ENCODE measurements around the gene TJP1. TPM values are rescaled to one million over a fixed set of nuclear protein-coding genes. Genes with fewer than 3 reads are reported as not detected.
"Not testable (repeated sequence)": the region's sequence is repeated elsewhere in the genome, so short reads cannot be mapped to it uniquely, and the experiment has no call there.

TJP1 gene
- total RNA-seq, 4 donors from 2014 or later: 69.6 to 142 (median 119) TPM

- no peak for TF ChIP-seq CTCF (IDR thresholded peaks at IDR 0.05)
- no peaks in the 10 kb centered on the region for H3K9me3 ChIP-seq
- intact Hi-C loops (cut with DNase I): no loop called here
- 56 to 62% methylated on average over 3 of the region's 3 CpGs for WGBS, 2 donors
- H3K4me3 ChIP-seq: no peak overlapping the region
- no peak for DNase-seq
- peaks cover 0 to 36% (median 6%) of the 10 kb centered on the region in 3 donors for H3K4me1 ChIP-seq
- no peaks in the 10 kb centered on the region for H3K27me3 ChIP-seq
- peaks cover 4 to 97% (median 7%) of the 10 kb centered on the region in 3 donors for H3K36me3 ChIP-seq
- H3K27ac ChIP-seq: peak overlapping the region in 2 of 4 donors; percentile 4 to 34
Observed at GRCh38 chr15:29736012-29736743, 86.1 kb downstream of the TJP1 start.

GRCh38 chr15:29734917-29735572 is 87.2 kb downstream of the TJP1 start:
- WGBS, 2 donors: 44 to 54% methylated on average over 5 of the region's 5 CpGs
- no peak overlapping the region for H3K27ac ChIP-seq
- H3K4me3 ChIP-seq: no peak overlapping the region
- peaks cover under 1 to 97% (median 6%) of the 10 kb centered on the region in 3 donors for H3K36me3 ChIP-seq
- intact Hi-C loops (cut with DNase I): no loop called here
- no peaks in the 10 kb centered on the region for H3K9me3 ChIP-seq
- H3K27me3 ChIP-seq: no peaks in the 10 kb centered on the region
- TF ChIP-seq CTCF (IDR thresholded peaks at IDR 0.05) (no peak), POLR2A (IDR thresholded peaks at IDR 0.05) (no peak)
- DNase-seq: no peak
- H3K4me1 ChIP-seq: peaks cover 0 to 36% (median 6%) of the 10 kb centered on the region in 3 donors

GRCh38 chr15:29731865-29732264 is 90.4 kb downstream of the TJP1 start:
- H3K4me3 ChIP-seq: no peak overlapping the region
- intact Hi-C loops (cut with DNase I): no loop called here
- no peak for DNase-seq
- no peak overlapping the region for H3K27ac ChIP-seq
- WGBS, 2 donors: 68 to 77% methylated on average over 3 of the region's 3 CpGs
- no peaks in the 10 kb centered on the region for H3K9me3 ChIP-seq
- peaks cover 0 to 32% (median 6%) of the 10 kb centered on the region in 3 donors for H3K4me1 ChIP-seq
- H3K27me3 ChIP-seq: no peaks in the 10 kb centered on the region
- H3K36me3 ChIP-seq: peaks cover 0 to 100% (median 0%) of the 10 kb centered on the region in 3 donors
- TF ChIP-seq CTCF (IDR thresholded peaks at IDR 0.05) (no peak), POLR2A (IDR thresholded peaks at IDR 0.05) (no peak)

GRCh38 chr15:29730471-29730870 is 91.8 kb downstream of the TJP1 start:
- peaks cover 0 to 100% (median 0%) of the 10 kb centered on the region in 3 donors for H3K36me3 ChIP-seq
- H3K4me3 ChIP-seq; H3K27me3 ChIP-seq; intact Hi-C loops (cut with DNase I); H3K9me3 ChIP-seq; H3K27ac ChIP-seq; DNase-seq: not testable (repeated sequence)
- WGBS, 2 donors: 95% methylated on average over 15 of the region's 15 CpGs
- H3K4me1 ChIP-seq: peaks cover 0 to 19% (median 0%) of the 10 kb centered on the region in 3 donors

GRCh38 chr15:29728418-29728817 is 93.8 kb downstream of the TJP1 start:
- WGBS, 2 donors: 63 to 100% methylated on average over 1 to 2 of the region's 2 CpGs
- no peak for DNase-seq
- no peak for TF ChIP-seq CTCF (IDR thresholded peaks at IDR 0.05)
- no peak for TF ChIP-seq POLR2A (IDR thresholded peaks at IDR 0.05)
- Histone ChIP-seq H3K36me3 (peaks cover 0 to 100% (median 8%) of the 10 kb centered on the region in 3 donors), H3K27me3 (no peaks in the 10 kb centered on the region), H3K4me3 (no peak overlapping the region), H3K4me1 (no peaks in the 10 kb centered on the region), H3K27ac (no peak overlapping the region), H3K9me3 (no peaks in the 10 kb centered on the region)
- intact Hi-C loops (cut with DNase I): no loop called here
